NCI-H128 (cell line): ENCODE data around the gene HNRNPAB.
"Not testable (repeated sequence)": the region's sequence is repeated elsewhere in the genome, so short reads cannot be mapped to it uniquely, and the experiment has no call there.

Experiments
- DNase-seq: peaks from one replicate; lab custom pipeline; 2025; ENCODE audit not compliant: unreplicated experiment; lab: John Stamatoyannopoulos, UW

HNRNPAB gene

GRCh38 chr5:178196281-178196812 lies 8.0 kb upstream of the HNRNPAB start:
- DNase-seq, result no peak

GRCh38 chr5:178196986-178197385 lies 7.3 kb upstream of the HNRNPAB start:
- no peak for DNase-seq

GRCh38 chr5:178198151-178198550 lies 6.2 kb upstream of the HNRNPAB start:
- DNase-seq, result not testable (repeated sequence)

GRCh38 chr5:178198706-178199105 lies 5.6 kb upstream of the HNRNPAB start:
- DNase-seq, result no peak

GRCh38 chr5:178199581-178200434 lies 4.5 kb upstream of the HNRNPAB start:
- no peak for DNase-seq

GRCh38 chr5:178201221-178201926 lies 3.0 kb upstream of the HNRNPAB start:
- no peak for DNase-seq

- no peak for DNase-seq
Measured at GRCh38 chr5:178201927-178202235, 2.5 kb upstream of the HNRNPAB start.

- no peak for DNase-seq
Measured at GRCh38 chr5:178202541-178202940, 1.8 kb upstream of the HNRNPAB start.

- no peak for DNase-seq
Measured at GRCh38 chr5:178203670-178204181, 607 bp upstream of the HNRNPAB start.

GRCh38 chr5:178204935-178205748 lies 809 bp downstream of the HNRNPAB start:
- DNase-seq, result no peak

GRCh38 chr5:178205749-178206047 lies 1.4 kb downstream of the HNRNPAB start:
- no peak for DNase-seq

- no peak for DNase-seq
Measured at GRCh38 chr5:178206166-178207101, 2.1 kb downstream of the HNRNPAB start.

- no peak for DNase-seq
Measured at GRCh38 chr5:178207183-178207916, 3.0 kb downstream of the HNRNPAB start.

GRCh38 chr5:178207917-178208280 lies 3.6 kb downstream of the HNRNPAB start:
- no peak for DNase-seq

GRCh38 chr5:178208540-178209227 lies 4.4 kb downstream of the HNRNPAB start:
- no peak for DNase-seq

- DNase-seq, result no peak
Measured at GRCh38 chr5:178209334-178210072, 5.2 kb downstream of the HNRNPAB start.

- no peak for DNase-seq
Measured at GRCh38 chr5:178210073-178210535, 5.8 kb downstream of the HNRNPAB start.

- DNase-seq, result no peak
Measured at GRCh38 chr5:178210686-178211085, 6.4 kb downstream of the HNRNPAB start.
